Peyer's patch (tissue), 4 donors: Measurements from ENCODE around the gene RERG. TPM values are rescaled to one million over a fixed set of nuclear protein-coding genes. Genes with fewer than 3 reads are reported as not detected.

Source experiments
- DNase-seq, 3 donors: peaks; one replicate each; pipeline ENCODE4 v3.0.0-alpha.2; 2017 to 2019
- H3K27ac ChIP-seq, 4 donors: fragments of 200-600 bp; sonication (generic); one replicate each; pipeline ENCODE4 v1.5.1; 2016 to 2019
- H3K27me3 ChIP-seq, 2 donors: fragments of 200-600 bp; sonication (generic); one replicate each; pipeline ENCODE4 v1.5.1; 2019
- H3K36me3 ChIP-seq, 3 donors: fragments of 200-600 bp; sonication (generic); one replicate each; pipeline ENCODE4 v1.5.1; 2016 to 2019
- H3K4me1 ChIP-seq, 4 donors: fragments of 200-600 bp; sonication (generic); one replicate each; pipeline ENCODE4 v1.5.1; 2016 to 2019
- H3K4me3 ChIP-seq, 4 donors: fragments of 200-600 bp; sonication (generic); 1 replicate in 3 of 4; 2 replicates in 1 of 4; pipeline ENCODE4 v1.5.1; 2016 to 2019; ENCODE audit warnings: mild to moderate bottlenecking in 1 of 4
- H3K9me3 ChIP-seq, 4 donors: fragments of 200-600 bp; sonication (generic); one replicate each; pipeline ENCODE4 v1.5.1; 2016 to 2019; ENCODE audit warnings: mild to moderate bottlenecking in 1 of 4
- CTCF ChIP-seq, 6 experiments: fragments of 450-650 bp in 4 of 6; fragments of 200-600 bp in 2 of 6; sonication (generic) in 1 of 6; IDR thresholded peaks; one replicate each; pipeline ENCODE4 v1.5.1; 2017 to 2019; ENCODE audit warnings: antibody characterized with exemption in 6 of 6, mild to moderate bottlenecking in 3 of 6, moderate library complexity in 1 of 6
- POLR2A ChIP-seq, 2 donors: fragments of 450-650 bp; IDR thresholded peaks; one replicate each; pipeline ENCODE4 v1.5.1; 2017; ENCODE audit warnings: antibody characterized with exemption in 2 of 2, mild to moderate bottlenecking in 2 of 2, moderate library complexity in 2 of 2
- total RNA-seq, 4 donors: library from RNA; depleted of rRNA; stranded (reverse); fragments of >200 nt; gene quantifications; one replicate each; pipeline ENCODE4 v1.1.0, GENCODE V29; 2016

RERG gene
- total RNA-seq, 4 donors from 2014 or later, result 2.3 to 31.4 (median 10.7) TPM

- Histone ChIP-seq H3K36me3 (no peaks in the 10 kb centered on the region), H3K9me3 (no peaks in the 10 kb centered on the region), H3K4me3 (no peak overlapping the region), H3K27ac (peak overlapping the region in 2 of 4 donors; percentile 7 to 73), H3K27me3 (no peaks in the 10 kb centered on the region), H3K4me1 (no peaks in the 10 kb centered on the region)
- TF ChIP-seq CTCF (IDR thresholded peaks at IDR 0.05) (peak in 1 of 6 experiments; percentile 20), POLR2A (IDR thresholded peaks at IDR 0.05) (no peak)
- DNase-seq, result no peak
These were observed 13.1 kb downstream of the RERG start for GRCh38 chr12:15208140-15208539.

- Histone ChIP-seq H3K9me3 (no peaks in the 10 kb centered on the region), H3K4me1 (no peaks in the 10 kb centered on the region), H3K27me3 (no peaks in the 10 kb centered on the region), H3K27ac (peak overlapping the region; percentile 2 to 73 (median 34)), H3K4me3 (no peak overlapping the region), H3K36me3 (no peaks in the 10 kb centered on the region)
- no peak for DNase-seq
- no peak for TF ChIP-seq CTCF (IDR thresholded peaks at IDR 0.05)
- TF ChIP-seq POLR2A (IDR thresholded peaks at IDR 0.05), result no peak
These were observed 14.3 kb downstream of the RERG start for GRCh38 chr12:15206831-15207389.

GRCh38 chr12:15206338-15206737, 14.9 kb downstream of the RERG start:
- Histone ChIP-seq H3K4me3 (no peak overlapping the region), H3K27me3 (no peaks in the 10 kb centered on the region), H3K9me3 (no peaks in the 10 kb centered on the region), H3K36me3 (no peaks in the 10 kb centered on the region), H3K4me1 (no peaks in the 10 kb centered on the region), H3K27ac (peak overlapping the region; percentile 2 to 73 (median 34))
- DNase-seq, result no peak
- TF ChIP-seq POLR2A (IDR thresholded peaks at IDR 0.05), result no peak
- no peak for TF ChIP-seq CTCF (IDR thresholded peaks at IDR 0.05)

GRCh38 chr12:15205341-15206010, 15.7 kb downstream of the RERG start:
- H3K36me3 ChIP-seq, result no peaks in the 10 kb centered on the region
- no peak overlapping the region for H3K4me3 ChIP-seq
- DNase-seq, result no peak
- no peaks in the 10 kb centered on the region for H3K27me3 ChIP-seq
- TF ChIP-seq POLR2A (IDR thresholded peaks at IDR 0.05), result no peak
- TF ChIP-seq CTCF (IDR thresholded peaks at IDR 0.05), result no peak
- H3K9me3 ChIP-seq, result no peaks in the 10 kb centered on the region
- no peaks in the 10 kb centered on the region for H3K4me1 ChIP-seq
- peak overlapping the region in 3 of 4 donors; percentile 18 to 73 (median 50) for H3K27ac ChIP-seq

GRCh38 chr12:15201456-15201855, 19.8 kb downstream of the RERG start:
- TF ChIP-seq CTCF (IDR thresholded peaks at IDR 0.05) (no peak), POLR2A (IDR thresholded peaks at IDR 0.05) (no peak)
- peak overlapping the region in 1 of 4 donors; percentile 29 for H3K27ac ChIP-seq
- no peaks in the 10 kb centered on the region for H3K27me3 ChIP-seq
- no peaks in the 10 kb centered on the region for H3K36me3 ChIP-seq
- H3K4me1 ChIP-seq, result no peaks in the 10 kb centered on the region
- H3K9me3 ChIP-seq, result no peaks in the 10 kb centered on the region
- no peak for DNase-seq
- no peak overlapping the region for H3K4me3 ChIP-seq
